Progenitor cell of endocrine pancreas (in vitro differentiated cells): ENCODE measurements around the gene NPY1R. TPM values are rescaled to one million over a fixed set of nuclear protein-coding genes. Genes with fewer than 3 reads are reported as not detected.

Experiments used
- DNase-seq: peaks from one replicate; pipeline ENCODE4 v3.0.0; 2021; ENCODE audit warnings: low spot score; ENCODE audit not compliant: unreplicated experiment
- H3K27ac Mint-ChIP-seq: 2 replicates; pipeline ENCODE4 v1.8.0; 2021; ENCODE audit warnings: mild to moderate bottlenecking, moderate library complexity, mixed read lengths
- H3K27me3 Mint-ChIP-seq: 2 replicates; pipeline ENCODE4 v1.8.0; 2021; ENCODE audit warnings: mixed read lengths
- H3K36me3 Mint-ChIP-seq: 2 replicates; pipeline ENCODE4 v1.8.0; 2022; ENCODE audit warnings: mixed read lengths; ENCODE audit not compliant: insufficient read depth
- H3K4me1 Mint-ChIP-seq: 2 replicates; pipeline ENCODE4 v1.8.0; 2021; ENCODE audit warnings: low read depth, mixed read lengths
- H3K4me3 Mint-ChIP-seq: 2 replicates; pipeline ENCODE4 v1.8.0; 2021; ENCODE audit warnings: low read depth, mild to moderate bottlenecking, moderate library complexity, mixed read lengths
- H3K9me3 Mint-ChIP-seq: 2 replicates; pipeline ENCODE4 v1.8.0; 2021; ENCODE audit warnings: low read depth, mixed read lengths
- CTCF ChIP-seq: fragments of 200-600 bp; sonication (generic); IDR thresholded peaks from one replicate; pipeline ENCODE4 v1.5.0; 2021; ENCODE audit warnings: antibody characterized with exemption, mild to moderate bottlenecking; ENCODE audit not compliant: unreplicated experiment
- total RNA-seq: library from RNA; stranded (reverse); gene quantifications from 2 replicates; pipeline ENCODE4 v1.2.1, GENCODE V29; 2021

NPY1R gene
- total RNA-seq, 1 donor from 2014 or later = 13.7 TPM

GRCh38 chr4:163303069-163303468, 29.3 kb downstream of the NPY1R start:
- Mint-ChIP-seq H3K4me1 (peaks cover 4% of the 10 kb centered on the region), H3K27ac (no peak overlapping the region), H3K36me3 (no peaks in the 10 kb centered on the region), H3K9me3 (no peaks in the 10 kb centered on the region), H3K27me3 (no peaks in the 10 kb centered on the region), H3K4me3 (no peak overlapping the region)
- no peak for TF ChIP-seq CTCF
- DNase-seq = no peak

GRCh38 chr4:163300445-163300844, 32.0 kb downstream of the NPY1R start:
- H3K27me3 Mint-ChIP-seq = no peaks in the 10 kb centered on the region
- no peaks in the 10 kb centered on the region for H3K36me3 Mint-ChIP-seq
- peaks cover 4% of the 10 kb centered on the region for H3K4me1 Mint-ChIP-seq
- H3K27ac Mint-ChIP-seq = no peak overlapping the region
- no peaks in the 10 kb centered on the region for H3K9me3 Mint-ChIP-seq
- no peak overlapping the region for H3K4me3 Mint-ChIP-seq
- DNase-seq = no peak
- no peak for TF ChIP-seq CTCF

GRCh38 chr4:163295138-163295537, 37.3 kb downstream of the NPY1R start:
- no peak for DNase-seq
- no peak overlapping the region for H3K4me3 Mint-ChIP-seq
- H3K9me3 Mint-ChIP-seq = no peaks in the 10 kb centered on the region
- no peak for TF ChIP-seq CTCF
- no peaks in the 10 kb centered on the region for H3K36me3 Mint-ChIP-seq
- no peaks in the 10 kb centered on the region for H3K27me3 Mint-ChIP-seq
- H3K27ac Mint-ChIP-seq = no peak overlapping the region
- H3K4me1 Mint-ChIP-seq = no peaks in the 10 kb centered on the region

- Mint-ChIP-seq H3K9me3 (peaks cover 12% of the 10 kb centered on the region), H3K4me1 (no peaks in the 10 kb centered on the region), H3K27ac (no peak overlapping the region), H3K4me3 (no peak overlapping the region), H3K36me3 (no peaks in the 10 kb centered on the region), H3K27me3 (no peaks in the 10 kb centered on the region)
- DNase-seq = no peak
- TF ChIP-seq CTCF = no peak
Observed at GRCh38 chr4:163284304-163284703, 48.1 kb downstream of the NPY1R start.

GRCh38 chr4:163280703-163281519, 51.5 kb downstream of the NPY1R start:
- Mint-ChIP-seq H3K9me3 (peaks cover 12% of the 10 kb centered on the region), H3K27ac (no peak overlapping the region), H3K4me3 (no peak overlapping the region), H3K27me3 (no peaks in the 10 kb centered on the region), H3K36me3 (no peaks in the 10 kb centered on the region), H3K4me1 (peaks cover 7% of the 10 kb centered on the region)
- DNase-seq = no peak
- TF ChIP-seq CTCF = no peak
